CD4-positive, alpha-beta T cell treated with Interleukin-15 for 4 hours (primary cell): ENCODE data around the gene BRICD5.

Source experiments
- DNase-seq: peaks from one replicate; pipeline ENCODE4 v3.0.0-alpha.2; 2020; ENCODE audit warnings: low spot score

Gene BRICD5

GRCh38 chr16:2237493-2238149 lies 27.0 kb upstream of the BRICD5 start:
- DNase-seq: no peak

GRCh38 chr16:2237102-2237482 lies 26.4 kb upstream of the BRICD5 start:
- DNase-seq: no peak

GRCh38 chr16:2236337-2237101 lies 25.9 kb upstream of the BRICD5 start, which contains the start of gene DNASE1L2:
TSS of gene DNASE1L2 (plus strand) at chr16:2236444. CDS start at chr16:2236817, 373 bp downstream.
- no peak for DNase-seq

GRCh38 chr16:2235695-2236336 lies 25.2 kb upstream of the BRICD5 start:
- no peak for DNase-seq

GRCh38 chr16:2235234-2235651 lies 24.6 kb upstream of the BRICD5 start:
- DNase-seq: no peak

- no peak for DNase-seq
Observed at GRCh38 chr16:2234813-2235170, 24.1 kb upstream of the BRICD5 start.

- no peak for DNase-seq
Observed at GRCh38 chr16:2233872-2234812, 23.5 kb upstream of the BRICD5 start.

- no peak for DNase-seq
Observed at GRCh38 chr16:2233046-2233775, 22.5 kb upstream of the BRICD5 start.

- no peak for DNase-seq
Observed at GRCh38 chr16:2232094-2232990, 21.7 kb upstream of the BRICD5 start.

- no peak for DNase-seq
Observed at GRCh38 chr16:2231016-2231931, 20.6 kb upstream of the BRICD5 start.

- DNase-seq: no peak
Observed at GRCh38 chr16:2230376-2230775, 19.7 kb upstream of the BRICD5 start.

GRCh38 chr16:2229632-2230250 lies 19.1 kb upstream of the BRICD5 start:
- DNase-seq: no peak

GRCh38 chr16:2229091-2229490 lies 18.4 kb upstream of the BRICD5 start:
- DNase-seq: no peak

GRCh38 chr16:2228161-2228824 lies 17.6 kb upstream of the BRICD5 start:
- no peak for DNase-seq

- DNase-seq: no peak
Observed at GRCh38 chr16:2226918-2227317, 16.3 kb upstream of the BRICD5 start.

GRCh38 chr16:2226245-2226793 lies 15.7 kb upstream of the BRICD5 start:
- no peak for DNase-seq

- peak; percentile 7 for DNase-seq
Observed at GRCh38 chr16:2223942-2224486, 13.4 kb upstream of the BRICD5 start.
